GM12878 (cell line): Measurements from ENCODE around the gene RRP36. TPM values are rescaled to one million over a fixed set of nuclear protein-coding genes. Genes with fewer than 3 reads are reported as not detected.

Experiments
- ATAC-seq: fragments of 200-7000 bp; cut with Tn5 transposase; 3 replicates; pipeline ENCODE4 v1.9.1; 2020; ENCODE audit warnings: mild to moderate bottlenecking, moderate library complexity
- BruUV-seq: library from RNA; stranded (reverse); fragments of 400-500 nt; replicated peaks from 2 replicates; lab custom pipeline; 2021; lab: Mats Ljungman, UMichigan
- CTCF ChIA-PET: fragments of 300-600 bp; sonication (Branson Sonifier 250); formaldehyde crosslinking; extraction: SDS; loops from one replicate; lab custom pipeline; 2021; ENCODE audit warnings: inconsistent platforms; lab: Yijun Ruan, JAX
- POLR2A ChIA-PET: fragments of 350-600 bp; formaldehyde crosslinking; extraction: SDS; loops from one replicate; lab custom pipeline; 2021; ENCODE audit warnings: inconsistent platforms; lab: Charles Lee
- RAD21 ChIA-PET: fragments of 300-600 bp; sonication (Branson Sonifier 250); formaldehyde crosslinking; loops from one replicate; lab custom pipeline; 2023; ENCODE audit warnings: antibody characterized with exemption; ENCODE audit not compliant: unreplicated experiment; lab: Charles Lee
- SMC1A ChIA-PET: fragments of 300-600 bp; sonication (Branson Sonifier 250); formaldehyde crosslinking; loops from one replicate; lab custom pipeline; 2023; ENCODE audit not compliant: unreplicated experiment, uncharacterized antibody; lab: Charles Lee
- DNase-seq: peaks from one replicate; pipeline ENCODE4 v3.0.0-alpha.2; 2011; ENCODE audit warnings: low read depth, low spot score
- FAIRE-seq: peaks from 3 replicates; lab custom pipeline; 2011; peaks lifted over from hg19 to GRCh38; lab: Jason Lieb, UNC
- H2AFZ ChIP-seq: 2 replicates; pipeline ENCODE4 v1.6.0; 2011; ENCODE audit warnings: low read depth, low read length, control low read depth; ENCODE audit not compliant: control insufficient read depth
- H3K27ac ChIP-seq: 2 replicates; pipeline ENCODE4 v1.5.1; 2011; ENCODE audit warnings: control low read depth; ENCODE audit not compliant: control insufficient read depth, insufficient read depth
- H3K27me3 ChIP-seq, 2 experiments: replicated peaks in 1 of 2; 2 replicates each; pipeline versions ENCODE4 v1.6.0 to v1.6.1; 2011; ENCODE audit warnings: low read length in 1 of 2; ENCODE audit not compliant: control insufficient read depth in 2 of 2, insufficient read depth in 2 of 2
- H3K36me3 ChIP-seq, 2 experiments: 2 replicates each; pipeline ENCODE4 v1.5.1; 2011; ENCODE audit warnings: low read length in 1 of 2; ENCODE audit not compliant: control insufficient read depth in 2 of 2, insufficient read depth in 2 of 2
- H3K4me1 ChIP-seq: 2 replicates; pipeline ENCODE4 v1.6.1; 2011; ENCODE audit warnings: mild to moderate bottlenecking, low read length, moderate library complexity, mixed read lengths; ENCODE audit not compliant: control insufficient read depth, insufficient read depth
- H3K4me2 ChIP-seq: 2 replicates; pipeline ENCODE4 v1.6.0; 2011; ENCODE audit warnings: control low read depth; ENCODE audit not compliant: control insufficient read depth, insufficient read depth
- H3K4me3 ChIP-seq: fragments of 200-600 bp; sonication (generic); 2 replicates; pipeline ENCODE4 v1.5.1; 2016
- H3K79me2 ChIP-seq: 2 replicates; pipeline ENCODE4 v1.6.0; 2011; ENCODE audit warnings: low read length; ENCODE audit not compliant: control insufficient read depth, insufficient read depth
- H3K9ac ChIP-seq: 2 replicates; pipeline ENCODE4 v1.8.0; 2011; ENCODE audit warnings: low read length, control low read depth, mixed read lengths; ENCODE audit not compliant: control insufficient read depth, insufficient read depth
- H3K9me3 ChIP-seq: replicated peaks from 3 replicates; pipeline ENCODE4 v1.5.1; 2011; ENCODE audit warnings: mild to moderate bottlenecking, low read length; ENCODE audit not compliant: control insufficient read depth, insufficient read depth
- H4K20me1 ChIP-seq: 2 replicates; pipeline ENCODE4 v1.6.0; 2011; ENCODE audit not compliant: control insufficient read depth, insufficient read depth
- ATF7 ChIP-seq: fragments of 450-650 bp; IDR thresholded peaks from 2 replicates; pipeline ENCODE4 v1.6.1; 2016; ENCODE audit warnings: low read depth, mild to moderate bottlenecking
- IKZF2 ChIP-seq, 2 experiments: fragments of 450-650 bp; IDR thresholded peaks; 2 replicates each; pipeline ENCODE4 v1.6.1; 2017; ENCODE audit warnings: mild to moderate bottlenecking in 2 of 2, moderate library complexity in 2 of 2
- MXI1 ChIP-seq: fragments of 150-350 bp; IDR thresholded peaks from 2 replicates; pipeline ENCODE4 v1.6.1; 2011; ENCODE audit warnings: low read depth, mild to moderate bottlenecking, inconsistent platforms, low read length, improper control_type of control experiment
- PML ChIP-seq: IDR thresholded peaks from 2 replicates; pipeline ENCODE4 v1.6.1; 2012; ENCODE audit warnings: low read length, inconsistent platforms
- POLR2A ChIP-seq: IDR thresholded peaks from 2 replicates; pipeline ENCODE4 v1.6.1; 2011; ENCODE audit warnings: low read depth, mild to moderate bottlenecking, low read length
- WGBS: methylation state at CpG from one replicate; pipeline ENCODE4 v1.1.6; 2016; ENCODE audit warnings: low lambda C conversion rate; ENCODE audit not compliant: insufficient replicate concordance, insufficient coverage; ENCODE audit errors: missing lambda C conversion rate; 5-methylcytosine and 5-hydroxymethylcytosine counted together
- in situ Hi-C: fragments of 300-500 bp; cut with MboI; formaldehyde crosslinking; loops from 9 replicates; pipeline ENCODE4 v1.14.3; 2018; ENCODE audit warnings: mixed read lengths
- intact Hi-C: fragments of 100-400 bp; cut with micrococcal nuclease; formaldehyde crosslinking; loops from one replicate; pipeline ENCODE4 v1.14.2; 2022; ENCODE audit not compliant: unreplicated experiment
- polyA plus RNA-seq, 11 experiments: library from polyadenylated mRNA; depleted of rRNA in 4 of 11; unstranded in 6 of 11; stranded (reverse) in 5 of 11; fragments of >200 nt; fragmentation: Nextera tagmentation in 4 of 11; fragmentation: Illumina TruSeq in 1 of 11; extraction: Ambion mirVana in 4 of 11; extraction: Trizol in 1 of 11; gene quantifications; 1 replicate in 1 of 11; 2 replicates in 10 of 11; pipeline versions ENCODE4 v1.2.1 to v1.2.3, GENCODE V29; 2011 to 2016; ENCODE audit warnings: inconsistent platforms in 2 of 11, missing spikeins in 2 of 11, low read depth in 1 of 11
- total RNA-seq, 4 experiments: library from RNA; depleted of rRNA in 3 of 4; stranded (reverse); fragments of >200 nt in 3 of 4; fragmentation: Illumina TruSeq in 1 of 4; extraction: Trizol in 1 of 4; gene quantifications; 2 replicates each; pipeline versions ENCODE4 v1.2.1 to v1.2.3, GENCODE V29; 2013 to 2021
- TF ChIP-seq, protein P1 (sequence below): IDR thresholded peaks from 2 replicates; pipeline ENCODE4 v1.6.1; 2012; ENCODE audit warnings: low read depth, low read length, improper control_type of control experiment
- TF ChIP-seq, protein P2 (sequence below), 3 experiments: IDR thresholded peaks in 2 of 3; conservative IDR thresholded peaks in 1 of 3; 2 replicates each; pipeline ENCODE4 v1.5.1; 2011; ENCODE audit warnings: low read depth in 3 of 3, low read length in 3 of 3, mild to moderate bottlenecking in 3 of 3, control low read depth in 2 of 3, moderate library complexity in 2 of 3, inconsistent platforms in 1 of 3, mixed read lengths in 1 of 3; ENCODE audit not compliant: control insufficient read depth in 2 of 3, insufficient read depth in 1 of 3; ENCODE audit errors: extremely low read depth in 1 of 3

Gene RRP36
- total and polyA plus RNA-seq, 10 of the 15 experiments (the other 5 are each of a cell fraction or from before 2014, with no cell fraction given) = 17.6 to 101 (median 69.7) TPM

DNA sequence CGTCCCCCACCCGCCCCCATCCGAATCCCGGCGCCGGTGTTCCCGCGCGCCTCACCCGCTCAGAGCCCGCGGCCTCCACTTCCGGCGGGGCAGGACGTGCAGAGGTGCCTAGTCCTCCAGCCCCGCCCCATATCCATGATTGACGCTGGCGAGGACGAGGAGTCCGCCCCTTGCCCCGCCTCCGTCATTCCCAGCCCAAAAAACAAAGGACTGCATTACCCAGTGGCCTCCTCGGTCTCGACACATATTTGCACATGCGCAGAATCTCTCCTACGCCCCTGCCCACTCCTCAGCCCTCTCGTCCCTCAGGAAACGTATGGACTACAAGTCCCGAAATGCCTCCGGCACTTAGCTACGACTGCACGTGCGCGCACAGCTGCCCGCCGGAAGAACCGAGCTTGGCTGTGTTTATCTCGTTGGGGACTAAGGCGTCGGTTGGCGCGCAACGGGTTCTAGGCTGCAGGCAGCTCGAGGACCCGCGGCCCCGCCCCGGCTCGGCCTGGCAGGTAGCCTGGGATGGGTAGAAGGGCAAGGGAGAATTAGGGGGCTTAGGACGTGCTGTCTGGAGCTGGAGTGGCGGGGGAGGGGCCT, 7.5 kb upstream of the RRP36 start, which contains the start of the genes KLHDC3 and MEA1 (continued):
- TF ChIP-seq, protein P1, sequence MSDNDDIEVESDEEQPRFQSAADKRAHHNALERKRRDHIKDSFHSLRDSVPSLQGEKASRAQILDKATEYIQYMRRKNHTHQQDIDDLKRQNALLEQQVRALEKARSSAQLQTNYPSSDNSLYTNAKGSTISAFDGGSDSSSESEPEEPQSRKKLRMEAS = peak; percentile 92
- TF ChIP-seq PML (no peak), ATF7 (peak; percentile 50; the same call in 1 of the 2 replicates), MXI1 (peak; percentile 88)
- TF ChIP-seq, protein P2, sequence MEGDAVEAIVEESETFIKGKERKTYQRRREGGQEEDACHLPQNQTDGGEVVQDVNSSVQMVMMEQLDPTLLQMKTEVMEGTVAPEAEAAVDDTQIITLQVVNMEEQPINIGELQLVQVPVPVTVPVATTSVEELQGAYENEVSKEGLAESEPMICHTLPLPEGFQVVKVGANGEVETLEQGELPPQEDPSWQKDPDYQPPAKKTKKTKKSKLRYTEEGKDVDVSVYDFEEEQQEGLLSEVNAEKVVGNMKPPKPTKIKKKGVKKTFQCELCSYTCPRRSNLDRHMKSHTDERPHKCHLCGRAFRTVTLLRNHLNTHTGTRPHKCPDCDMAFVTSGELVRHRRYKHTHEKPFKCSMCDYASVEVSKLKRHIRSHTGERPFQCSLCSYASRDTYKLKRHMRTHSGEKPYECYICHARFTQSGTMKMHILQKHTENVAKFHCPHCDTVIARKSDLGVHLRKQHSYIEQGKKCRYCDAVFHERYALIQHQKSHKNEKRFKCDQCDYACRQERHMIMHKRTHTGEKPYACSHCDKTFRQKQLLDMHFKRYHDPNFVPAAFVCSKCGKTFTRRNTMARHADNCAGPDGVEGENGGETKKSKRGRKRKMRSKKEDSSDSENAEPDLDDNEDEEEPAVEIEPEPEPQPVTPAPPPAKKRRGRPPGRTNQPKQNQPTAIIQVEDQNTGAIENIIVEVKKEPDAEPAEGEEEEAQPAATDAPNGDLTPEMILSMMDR (IDR thresholded peaks at IDR 0.05 in 2 of 3, conservative IDR thresholded peaks at IDR 0.05 in 1 of 3; ENCODE audit: control insufficient read depth in 2 of 3, extremely low read depth in 1 of 3, insufficient read depth in 1 of 3, low read depth in 3 of 3, low read length in 3 of 3) = no peak

GRCh38 chr6:43014434-43014909, 7.0 kb upstream of the RRP36 start:
- Histone ChIP-seq H3K9ac (peak overlapping the region; percentile 63), H3K4me1 (peaks cover 7% of the 10 kb centered on the region), H3K27me3 (no peaks in the 10 kb centered on the region), H4K20me1 (no peaks in the 10 kb centered on the region), H3K4me2 (peak overlapping the region; percentile 80), H3K9me3 (no peaks in the 10 kb centered on the region), H3K36me3 (peaks cover 10 to 15% of the 10 kb centered on the region in 2 experiments; a peak in 3 of 4 replicates), H3K4me3 (peak overlapping the region; percentile 83), H3K79me2 (peaks cover 23% of the 10 kb centered on the region), H3K27ac (peak overlapping the region; percentile 20; the same call in 1 of the 2 replicates), H2AFZ (peak overlapping the region; percentile 28; the same call in 1 of the 2 replicates)
- TSS peak; percentile 78 for BruUV-seq
- no peak for TF ChIP-seq POLR2A
- peak in 1 of 2 experiments; percentile 55; a peak in 1 of 4 replicates for TF ChIP-seq IKZF2 (IDR thresholded peaks at IDR 0.05)
- SMC1A ChIA-PET = interaction anchor here (0.6 to 2.8 kb wide), 12 partner anchors 10 to 563 kb away, joined by 3 to 13 read pairs (median 4); partner anchors contain the start of genes CNPY3, CUL7, KLC4 and MRPL2
- intact Hi-C loops (loop anchor here (1.0 kb wide), 1 partner anchor 157 kb away; the partner anchor contains the start of gene SRF), in situ Hi-C loops (no loop called here)
- RAD21 ChIA-PET = interaction anchor here (0.5 to 1.9 kb wide), 15 partner anchors 10 to 451 kb away, joined by 3 to 9 read pairs (median 4); partner anchors contain the start of genes CNPY3, CUL7, KLC4 and MRPL2
- CTCF ChIA-PET = interaction anchor here (0.7 to 2.5 kb wide), 7 partner anchors 9 to 129 kb away, joined by 3 to 10 read pairs (median 4); partner anchors contain the start of gene PEX6
- POLR2A ChIA-PET = interaction anchor here (0.6 to 3.3 kb wide), 17 partner anchors 8 to 450 kb away, joined by 3 to 22 read pairs (median 7); partner anchors contain the start of genes CNPY3, CUL7, KLC4 and MRPL2
- DNase-seq (no peak), FAIRE-seq (no peak), ATAC-seq (no peak)
- WGBS = 5% methylated on average over 7 of the region's 7 CpGs
